ENCODE measurements around the gene SUGCT. TPM values are rescaled to one million over a fixed set of nuclear protein-coding genes. Genes with fewer than 3 reads are reported as not detected.
A peak's percentile ranks its signal among the peaks of the same experiment; 100 is the strongest.

The SUGCT gene
- total RNA-seq, 1 donor from 2014 or later, result 9.8 TPM

DNA sequence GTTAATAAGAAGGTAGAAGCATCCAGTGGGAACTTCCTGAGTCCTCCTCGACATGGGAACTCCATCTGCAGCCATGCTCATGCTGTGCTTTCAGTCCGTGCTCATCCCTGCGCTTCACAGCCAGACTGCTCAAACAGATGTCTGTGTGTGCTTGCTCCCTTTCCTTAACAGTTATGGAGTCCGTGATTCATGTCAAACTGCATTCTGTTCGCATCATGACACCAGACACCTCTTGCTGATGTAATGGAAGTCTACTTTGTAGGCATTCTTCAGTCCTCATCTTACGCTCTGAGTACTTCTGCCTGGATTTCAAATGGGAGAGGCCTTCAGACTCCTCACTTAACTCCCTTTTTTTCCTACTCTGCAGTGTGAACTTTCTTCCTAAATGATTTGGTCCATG is 304.9 kb downstream of the SUGCT start:
- H3K4me3 Mint-ChIP-seq, result no peak overlapping the region
- peaks cover 15% of the 10 kb centered on the region for H3K4me1 Mint-ChIP-seq
- H3K27me3 Mint-ChIP-seq (ENCODE audit: low read depth), result no peaks in the 10 kb centered on the region
- no peak for DNase-seq (ENCODE audit: low spot score in 2 of 2, unreplicated experiment in 2 of 2)
- TF ChIP-seq CTCF (IDR thresholded peaks at IDR 0.05; ENCODE audit: unreplicated experiment), result no peak
- no peak overlapping the region for H3K27ac Mint-ChIP-seq
- peaks cover 11% of the 10 kb centered on the region for H3K36me3 Mint-ChIP-seq
- H3K9me3 Mint-ChIP-seq, result peaks cover 20% of the 10 kb centered on the region

DNA sequence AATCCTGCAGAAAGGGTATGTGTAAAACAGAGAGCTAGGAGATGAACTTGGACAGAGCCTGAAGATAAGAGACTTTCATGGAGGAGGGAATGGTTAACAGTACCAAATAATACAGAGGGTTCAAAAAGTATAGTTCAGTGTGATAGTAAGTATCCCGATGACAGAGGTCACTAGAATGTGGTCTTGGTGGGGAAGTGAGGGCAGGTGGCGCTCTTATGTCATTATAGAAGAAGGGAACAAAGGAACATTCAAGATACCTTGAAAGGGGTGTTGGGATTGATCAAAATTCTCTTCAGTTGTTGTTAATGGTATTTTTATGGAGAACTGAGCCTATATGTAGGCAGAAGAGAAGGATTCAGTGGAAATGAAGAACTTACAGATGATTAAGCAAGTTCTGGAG is 312.5 kb downstream of the SUGCT start:
- no peak overlapping the region for H3K27ac Mint-ChIP-seq
- no peak overlapping the region for H3K4me3 Mint-ChIP-seq
- H3K4me1 Mint-ChIP-seq, result peaks cover 15% of the 10 kb centered on the region
- no peaks in the 10 kb centered on the region for H3K27me3 Mint-ChIP-seq (ENCODE audit: low read depth)
- no peak for TF ChIP-seq CTCF (IDR thresholded peaks at IDR 0.05; ENCODE audit: unreplicated experiment)
- H3K36me3 Mint-ChIP-seq, result peaks cover 3% of the 10 kb centered on the region
- no peak for DNase-seq (ENCODE audit: low spot score in 2 of 2, unreplicated experiment in 2 of 2)
- peaks cover 9% of the 10 kb centered on the region for H3K9me3 Mint-ChIP-seq

- no peak for TF ChIP-seq CTCF (IDR thresholded peaks at IDR 0.05; ENCODE audit: unreplicated experiment)
- Mint-ChIP-seq H3K36me3 (no peaks in the 10 kb centered on the region), H3K27ac (no peak overlapping the region), H3K4me1 (peaks cover 28% of the 10 kb centered on the region), H3K9me3 (peaks cover 9% of the 10 kb centered on the region), H3K4me3 (no peak overlapping the region), H3K27me3 (ENCODE audit: low read depth) (no peaks in the 10 kb centered on the region)
- no peak for DNase-seq (ENCODE audit: low spot score in 2 of 2, unreplicated experiment in 2 of 2)
Measured at GRCh38 chr7:40455485-40455884, 320.7 kb downstream of the SUGCT start.

- DNase-seq (ENCODE audit: low spot score in 2 of 2, unreplicated experiment in 2 of 2), result no peak
- H3K4me1 Mint-ChIP-seq, result peaks cover 24% of the 10 kb centered on the region
- H3K27me3 Mint-ChIP-seq (ENCODE audit: low read depth), result no peaks in the 10 kb centered on the region
- TF ChIP-seq CTCF (IDR thresholded peaks at IDR 0.05; ENCODE audit: unreplicated experiment), result no peak
- no peak overlapping the region for H3K4me3 Mint-ChIP-seq
- H3K36me3 Mint-ChIP-seq, result no peaks in the 10 kb centered on the region
- no peak overlapping the region for H3K27ac Mint-ChIP-seq
- H3K9me3 Mint-ChIP-seq, result peaks cover 9% of the 10 kb centered on the region
Measured at GRCh38 chr7:40457776-40458480, 323.1 kb downstream of the SUGCT start.

DNA sequence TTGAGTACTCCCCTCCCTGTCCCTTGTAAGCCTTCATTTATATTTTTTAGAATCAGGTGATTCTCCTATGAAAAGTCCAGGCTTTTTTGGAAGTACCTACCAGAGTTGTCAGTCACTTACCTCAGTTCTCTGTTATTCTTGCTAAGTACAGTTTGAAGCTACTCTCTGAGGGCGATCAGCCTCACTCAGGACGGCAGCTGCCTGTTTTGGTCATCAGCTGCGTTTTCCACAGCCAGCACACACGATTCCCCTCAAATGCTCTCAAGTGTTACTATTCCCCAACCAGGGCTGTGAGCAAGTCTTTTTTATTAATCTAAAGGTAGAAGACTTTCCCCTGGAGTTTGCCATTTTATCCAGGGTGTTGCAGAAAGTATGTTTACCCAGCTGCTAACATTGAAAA is 328.6 kb downstream of the SUGCT start:
- no peak for DNase-seq (ENCODE audit: low spot score in 2 of 2, unreplicated experiment in 2 of 2)
- Mint-ChIP-seq H3K4me1 (peaks cover 37% of the 10 kb centered on the region), H3K36me3 (no peaks in the 10 kb centered on the region), H3K4me3 (no peak overlapping the region), H3K27me3 (ENCODE audit: low read depth) (no peaks in the 10 kb centered on the region), H3K9me3 (no peaks in the 10 kb centered on the region), H3K27ac (peak overlapping the region; percentile 40)
- TF ChIP-seq CTCF (IDR thresholded peaks at IDR 0.05; ENCODE audit: unreplicated experiment), result no peak

Data from mesothelial cell of epicardium (in vitro differentiated cells).